Activated CD8-positive, alpha-beta memory T cell treated with anti-CD3 and anti-CD28 coated beads, Interleukin-2, amount 50 U/mL, for 1 hour (primary cell): ENCODE measurements around the gene COL2A1.

ENCODE experiments used
- DNase-seq: peaks from one replicate; pipeline ENCODE4 v3.0.0-alpha.2; 2020; ENCODE audit errors: extremely low read depth

COL2A1 gene

GRCh38 chr12:48012070-48012469 lies 7.8 kb upstream of the COL2A1 start:
- no peak for DNase-seq

DNA sequence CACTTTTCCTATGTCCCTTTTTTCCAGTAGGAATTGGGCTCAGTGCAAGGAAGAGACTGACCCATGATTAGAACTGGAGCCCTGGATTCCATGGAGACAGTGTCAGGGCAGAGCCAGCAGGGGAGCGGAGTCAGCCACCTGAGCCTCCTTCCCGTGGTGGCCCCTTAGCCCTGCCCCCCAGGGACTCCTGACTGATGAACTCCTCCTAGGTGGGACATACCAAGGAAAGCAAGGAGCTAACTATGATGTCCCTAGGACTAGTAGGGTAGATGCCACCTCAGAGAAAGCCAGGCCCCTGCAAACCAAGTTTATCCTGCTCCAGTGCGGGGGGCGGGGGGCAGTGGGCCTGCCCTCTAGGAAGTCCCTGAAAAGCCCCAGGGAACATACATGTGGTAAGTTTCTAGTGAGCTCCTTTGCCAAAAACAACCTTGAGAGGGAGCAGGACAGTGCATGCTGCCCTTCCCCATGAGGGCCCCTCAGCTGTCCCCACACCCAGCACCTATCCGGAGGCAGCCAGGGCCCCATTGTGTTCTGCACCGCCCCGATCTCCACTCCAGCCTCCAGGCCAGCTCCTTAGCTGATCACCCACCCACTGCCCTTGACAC lies 6.2 kb upstream of the COL2A1 start:
- no peak for DNase-seq

GRCh38 chr12:48009471-48009870 lies 5.2 kb upstream of the COL2A1 start:
- DNase-seq = no peak

DNA sequence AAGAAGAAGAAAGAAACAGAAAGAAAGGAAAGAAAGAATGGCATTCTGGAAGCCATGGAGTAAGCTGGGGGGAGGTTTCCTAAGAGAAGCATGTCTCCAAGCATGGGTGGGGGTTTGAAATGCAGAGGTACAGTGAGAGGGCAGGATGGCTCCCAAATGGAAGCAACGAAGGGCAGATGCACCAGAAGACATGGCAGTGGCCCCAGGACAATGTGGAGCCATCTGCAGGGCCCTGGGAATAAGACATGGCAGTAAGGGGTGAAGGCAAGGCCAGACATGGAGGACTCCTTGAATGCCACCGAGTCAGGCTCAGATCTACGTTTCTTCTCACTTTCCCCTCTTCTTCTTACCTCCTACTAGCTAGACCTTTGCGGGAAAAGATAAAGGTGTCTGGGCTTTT lies 4.7 kb upstream of the COL2A1 start:
- no peak for DNase-seq

DNA sequence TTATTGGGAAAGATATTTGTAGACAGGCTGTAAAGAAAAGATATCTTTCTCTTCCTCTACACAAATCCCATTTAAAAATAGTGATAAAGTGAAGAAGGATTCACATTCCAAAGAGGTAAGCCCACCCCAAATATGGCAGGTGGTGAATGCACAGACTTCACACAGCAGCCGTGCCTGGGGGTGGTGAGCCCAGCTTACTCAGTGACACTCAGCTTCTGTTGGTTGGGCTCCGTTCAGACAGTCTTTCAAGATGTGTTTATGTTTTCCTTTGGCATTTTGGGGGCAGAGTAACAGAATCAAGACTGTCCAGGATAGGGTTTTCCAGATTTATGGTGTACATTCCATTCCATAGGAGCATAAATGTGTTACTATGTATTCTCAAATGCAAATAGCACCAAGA lies 4.1 kb upstream of the COL2A1 start:
- no peak for DNase-seq

GRCh38 chr12:48007206-48007605 lies 2.9 kb upstream of the COL2A1 start:
- DNase-seq = no peak

DNA sequence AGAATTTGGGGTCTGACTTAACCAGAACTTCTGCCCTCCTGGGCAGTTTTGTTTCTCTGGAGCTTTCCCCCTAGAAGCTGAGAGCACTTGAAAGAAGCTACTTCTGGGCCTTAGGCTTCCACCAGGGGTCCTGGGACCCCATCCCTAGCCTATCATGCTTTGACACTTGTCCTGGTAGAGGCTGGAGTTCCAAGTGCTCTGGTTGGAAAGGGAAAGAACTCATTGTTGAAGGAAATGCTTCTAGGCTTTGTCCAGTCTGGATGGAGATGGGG lies 1.4 kb upstream of the COL2A1 start:
- no peak for DNase-seq

DNA sequence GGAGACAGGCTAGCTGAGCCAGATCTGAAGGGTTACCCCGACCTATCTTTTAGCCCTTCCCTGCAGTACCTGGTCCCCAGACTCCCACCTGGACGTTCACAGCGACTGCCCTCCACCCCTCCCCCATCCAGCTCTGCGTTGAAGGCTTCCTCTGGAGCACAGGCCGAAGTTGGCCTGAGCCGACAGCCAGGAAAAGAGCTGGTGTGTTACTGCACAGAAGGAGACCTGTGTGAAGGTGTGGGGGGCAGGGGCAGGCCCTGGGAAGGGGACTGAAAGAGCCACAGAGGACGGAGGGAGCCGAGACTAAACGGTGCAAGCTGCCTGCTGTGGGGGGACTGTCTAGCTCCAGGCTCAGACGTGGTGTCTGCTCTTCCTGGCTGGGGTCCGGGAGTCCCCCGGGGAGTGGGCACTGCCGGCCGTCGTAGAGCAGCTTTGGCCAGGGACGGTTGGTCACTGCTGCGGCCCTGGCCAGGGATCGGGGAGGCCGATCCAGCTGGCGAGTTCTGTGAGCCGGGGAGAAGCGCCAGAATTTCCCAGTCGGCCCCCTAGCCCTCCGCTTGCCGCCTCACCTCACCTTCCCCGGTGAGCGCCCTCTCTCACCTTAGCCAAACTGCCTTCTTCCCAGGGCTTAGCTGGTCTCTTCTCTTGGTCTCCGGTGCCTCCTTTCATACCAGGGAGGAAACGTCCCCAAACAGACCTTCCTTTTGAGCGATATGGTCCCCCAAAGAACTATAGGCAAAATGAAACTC lies 899 bp upstream of the COL2A1 start:
- no peak for DNase-seq

- no peak for DNase-seq
Measured at GRCh38 chr12:48003226-48004052, 837 bp downstream of the COL2A1 start.

DNA sequence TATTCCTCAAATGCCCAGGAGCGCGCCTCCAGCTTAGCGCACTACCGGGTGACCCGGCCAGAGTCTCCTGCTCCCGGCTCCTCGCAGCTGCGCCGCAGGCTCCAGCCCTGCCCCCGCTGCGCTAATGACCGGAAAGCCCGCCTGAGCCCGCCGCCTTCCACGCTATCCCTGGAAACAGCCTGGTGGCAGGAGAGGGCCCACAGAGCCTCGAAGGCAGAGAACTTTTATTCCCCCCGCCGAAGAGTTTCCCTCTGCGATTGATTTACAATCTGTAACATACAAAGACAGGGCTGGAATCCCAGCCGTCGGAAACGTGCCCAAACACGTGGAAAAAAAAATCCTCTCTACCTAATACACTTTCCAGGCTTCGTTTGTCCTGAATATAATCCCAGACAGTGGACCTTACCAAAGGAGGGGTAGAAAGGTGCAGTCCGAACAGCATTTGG lies 1.5 kb downstream of the COL2A1 start:
- DNase-seq = no peak

GRCh38 chr12:48002414-48002730 lies 1.9 kb downstream of the COL2A1 start:
- no peak for DNase-seq

- DNase-seq = no peak
Measured at GRCh38 chr12:48001505-48002413, 2.5 kb downstream of the COL2A1 start.

- DNase-seq = no peak
Measured at GRCh38 chr12:48000878-48001504, 3.3 kb downstream of the COL2A1 start.

- DNase-seq = no peak
Measured at GRCh38 chr12:47999816-48000215, 4.5 kb downstream of the COL2A1 start.

DNA sequence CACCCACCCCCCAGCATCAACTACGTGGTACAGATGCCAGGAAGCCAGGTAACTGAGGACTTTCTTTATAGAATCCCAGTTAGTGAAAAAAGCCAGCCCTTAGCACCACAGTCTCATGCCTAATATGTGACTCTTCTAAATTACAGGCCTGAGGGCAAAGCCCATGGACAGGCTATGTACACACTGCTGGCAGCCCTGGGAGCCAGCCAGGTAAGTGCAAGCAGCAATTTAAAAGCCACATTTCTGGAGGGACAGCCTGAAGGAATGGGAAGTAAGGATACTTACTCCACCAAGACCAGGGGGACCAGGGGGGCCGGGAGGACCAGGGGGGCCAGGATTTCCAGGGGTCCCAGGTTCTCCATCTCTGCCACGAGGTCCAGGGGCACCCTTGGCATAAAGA lies 7.0 kb downstream of the COL2A1 start:
- no peak for DNase-seq

DNA sequence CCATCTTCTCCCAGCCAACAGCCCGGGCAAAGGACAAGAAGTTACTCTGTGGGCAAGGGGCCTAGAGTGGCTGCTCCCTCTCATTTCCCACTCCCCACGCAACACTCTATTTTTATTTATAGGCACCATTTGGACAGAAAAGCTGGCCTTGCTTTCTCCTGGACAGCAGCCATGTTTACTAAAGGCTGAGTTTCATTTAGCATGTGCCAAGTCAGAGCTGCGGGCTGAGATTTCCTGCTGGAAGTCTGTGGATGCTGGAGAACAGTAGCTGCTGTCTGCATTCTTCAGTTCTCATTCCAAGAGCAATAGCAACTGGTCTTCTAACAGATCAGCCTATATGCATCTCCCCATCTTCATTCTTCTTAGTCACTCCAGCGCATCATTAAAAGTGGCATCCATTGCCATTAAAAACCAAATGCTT lies 8.3 kb downstream of the COL2A1 start:
- DNase-seq = no peak

GRCh38 chr12:47993491-47993890 lies 10.8 kb downstream of the COL2A1 start:
- DNase-seq = no peak

DNA sequence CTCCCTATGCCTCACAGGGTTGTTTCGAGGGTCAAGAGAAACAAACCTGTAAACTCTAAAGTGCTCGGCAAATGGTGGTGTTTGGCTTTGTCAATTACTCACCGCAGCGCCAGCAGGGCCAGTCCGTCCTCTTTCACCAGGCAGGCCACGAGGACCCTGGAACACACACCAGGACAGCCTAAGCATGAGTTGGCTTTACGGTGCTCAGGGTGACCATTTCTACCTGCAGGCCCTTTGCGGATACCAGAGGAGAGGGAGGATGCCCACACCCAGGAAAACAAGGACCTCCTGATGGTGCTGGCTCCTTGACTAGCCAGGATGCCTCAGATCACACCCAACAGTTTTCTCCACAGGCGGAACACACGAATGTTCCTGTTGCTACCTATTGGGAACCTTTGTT lies 11.5 kb downstream of the COL2A1 start:
- DNase-seq = no peak

- DNase-seq = no peak
Measured at GRCh38 chr12:47991106-47992061, 12.9 kb downstream of the COL2A1 start.

DNA sequence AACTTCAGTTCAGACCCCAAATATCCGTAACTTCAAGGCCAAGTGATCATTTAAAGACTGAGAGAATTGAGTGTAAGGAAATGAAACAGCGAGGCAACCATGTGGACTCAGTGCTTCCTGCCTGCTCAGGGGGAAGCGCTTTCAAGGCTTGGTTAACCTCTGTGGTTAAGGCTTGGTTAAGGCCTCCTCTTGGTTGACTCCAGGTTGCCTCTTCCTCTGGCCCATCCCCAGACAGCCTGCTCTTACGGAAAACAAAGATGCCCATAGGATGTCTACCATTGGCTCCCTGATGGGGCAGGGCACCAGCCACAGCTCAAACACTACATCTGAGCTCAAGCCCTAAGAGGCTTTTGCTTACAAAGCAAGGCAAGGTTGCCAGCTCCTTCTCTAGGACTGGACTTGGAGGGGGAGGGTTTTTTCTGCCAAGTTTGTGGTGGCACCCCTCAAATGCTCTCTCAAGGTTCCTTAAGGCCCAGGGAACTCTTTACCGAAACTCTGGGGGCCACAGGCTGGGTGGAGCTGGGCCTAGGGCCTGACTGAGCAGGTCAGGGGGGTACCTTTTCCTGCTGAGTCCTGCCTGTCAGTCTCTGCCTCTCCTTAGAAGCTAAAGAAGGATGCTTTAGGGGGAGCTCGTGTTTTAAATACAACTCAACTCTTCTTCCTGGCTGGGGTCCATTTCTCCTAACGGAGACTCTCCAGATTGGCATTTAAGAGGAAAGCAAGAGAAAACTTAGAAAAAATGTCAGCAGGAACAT lies 13.7 kb downstream of the COL2A1 start:
- no peak for DNase-seq
